ENCODE results near the gene TLE3. TPM values are rescaled to one million over a fixed set of nuclear protein-coding genes. Genes with fewer than 3 reads are reported as not detected.

The TLE3 gene
- polyA plus RNA-seq, 2 of the 4 experiments (the other 2 are of a cell fraction), result 4.6 to 5.3 TPM

- no peaks in the 10 kb centered on the region for H3K9me3 ChIP-seq
- TF ChIP-seq EHMT2 (IDR thresholded peaks at IDR 0.05; ENCODE audit: low read depth) (no peak), ZNF302 (CRISPR knock-in tag; IDR thresholded peaks at IDR 0.05) (no peak), RFX5 (IDR thresholded peaks at IDR 0.05) (no peak), CBX2 (IDR thresholded peaks at IDR 0.05; ENCODE audit: borderline replicate concordance, low read depth) (no peak), PBX3 (IDR thresholded peaks at IDR 0.05) (no peak), RNF2 (IDR thresholded peaks at IDR 0.05; ENCODE audit: borderline replicate concordance, low read depth) (no peak), MYC (IDR thresholded peaks at IDR 0.05; ENCODE audit: borderline replicate concordance, low read length) (no peak), HDAC2 (IDR thresholded peaks at IDR 0.05) (no peak), POLR2A (IDR thresholded peaks at IDR 0.05; ENCODE audit: low read length) (no peak), HOXA7 (CRISPR knock-in tag; IDR thresholded peaks at IDR 0.05) (no peak), CHD4 (IDR thresholded peaks at IDR 0.05; ENCODE audit: borderline replicate concordance) (no peak), USF2 (IDR thresholded peaks at IDR 0.05) (no peak), MAZ (IDR thresholded peaks at IDR 0.05; ENCODE audit: borderline replicate concordance, low read depth, low read length) (no peak)
- CTCF ChIA-PET, result interaction anchor here (0.6 to 8.6 kb wide), 17 partner anchors 10 to 625 kb away, joined by 3 to 59 read pairs (median 4); no protein-coding TSS in a partner anchor
- peak overlapping the region; percentile 99 for H3K4me2 ChIP-seq
- 5% methylated on average over 15 of the region's 17 CpGs for WGBS (ENCODE audit: missing lambda C conversion rate)
- peak overlapping the region; percentile 52 to 77 for H3K27ac ChIP-seq
- H3K4me3 ChIP-seq, result peak overlapping the region; percentile 31
- ATAC-seq, result no peak
- POLR2A ChIA-PET, result interaction anchor here (0.6 to 1.4 kb wide), 10 partner anchors 10 to 506 kb away, joined by 3 to 10 read pairs (median 4); no protein-coding TSS in a partner anchor
- peak in 1 of 2 experiments; percentile 33 for DNase-seq (ENCODE audit: low read depth in 1 of 2, low spot score in 1 of 2)
- no peak for FAIRE-seq
- H3K4me1 ChIP-seq, result peaks cover 46% of the 10 kb centered on the region
Observed at GRCh38 chr15:70099967-70100473, 2.3 kb upstream of the TLE3 start.

GRCh38 chr15:70099167-70099966 is 1.6 kb upstream of the TLE3 start:
- WGBS (ENCODE audit: missing lambda C conversion rate), result 2% methylated on average over 55 of the region's 69 CpGs
- Histone ChIP-seq H3K27ac (peak overlapping the region; percentile 87 to 91), H3K4me1 (peaks cover 46% of the 10 kb centered on the region), H3K4me2 (peak overlapping the region; percentile 99), H3K4me3 (peak overlapping the region; percentile 55), H3K9me3 (no peaks in the 10 kb centered on the region)
- ChIA-PET POLR2A (interaction anchor here (0.6 to 2.4 kb wide), 13 partner anchors 11 to 637 kb away, joined by 3 to 12 read pairs (median 4); no protein-coding TSS in a partner anchor), CTCF (interaction anchor here (0.6 to 8.6 kb wide), 19 partner anchors 11 to 624 kb away, joined by 3 to 59 read pairs (median 5); no protein-coding TSS in a partner anchor)
- DNase-seq (ENCODE audit: low read depth in 1 of 2, low spot score in 1 of 2) (peak; percentile 100), ATAC-seq (peak; percentile 53 to 70; a peak in 5 of 6 replicates), FAIRE-seq (peak; percentile 95)
- TF ChIP-seq ATOH8 (CRISPR knock-in tag; IDR thresholded peaks at IDR 0.05; ENCODE audit: low read depth), result no peak
- no peak for TF ChIP-seq FOSL2 (IDR thresholded peaks at IDR 0.05)
- no peak for TF ChIP-seq FOSL2 (CRISPR knock-in tag; IDR thresholded peaks at IDR 0.05)
- TF ChIP-seq RARB (CRISPR knock-in tag; IDR thresholded peaks at IDR 0.05), result no peak
- peak; percentile 47 for TF ChIP-seq GATA3 (IDR thresholded peaks at IDR 0.05; ENCODE audit: borderline replicate concordance)
- no peak for TF ChIP-seq HES2 (IDR thresholded peaks at IDR 0.05)
- TF ChIP-seq NPAS2 (CRISPR knock-in tag; IDR thresholded peaks at IDR 0.05; ENCODE audit: borderline replicate concordance), result peak; percentile 77
- no peak for TF ChIP-seq MAFK (IDR thresholded peaks at IDR 0.05; ENCODE audit: partially characterized antibody)
- no peak for TF ChIP-seq MAZ (IDR thresholded peaks at IDR 0.05; ENCODE audit: borderline replicate concordance, low read depth, low read length)
- TF ChIP-seq EHF (CRISPR knock-in tag; IDR thresholded peaks at IDR 0.05), result no peak
- TF ChIP-seq RNF2 (IDR thresholded peaks at IDR 0.05; ENCODE audit: borderline replicate concordance, low read depth), result 0 out of 2 replicates have a peak, but pooled peaks have one; percentile 21
- TF ChIP-seq PBX3 (IDR thresholded peaks at IDR 0.05), result peak; percentile 100
- no peak for TF ChIP-seq CBX8 (IDR thresholded peaks at IDR 0.05)
- peak; percentile 90 for TF ChIP-seq BCL3 (IDR thresholded peaks at IDR 0.05)
- TF ChIP-seq HOXB13 (CRISPR knock-in tag; IDR thresholded peaks at IDR 0.05; ENCODE audit: low read depth), result no peak
- no peak for TF ChIP-seq RCOR1 (IDR thresholded peaks at IDR 0.05; ENCODE audit: low read depth, low read length)
- no peak for TF ChIP-seq POLR2AphosphoS2 (conservative IDR thresholded peaks at IDR 0.05; ENCODE audit: low read length)
- TF ChIP-seq HEYL (CRISPR knock-in tag; IDR thresholded peaks at IDR 0.05), result no peak
- no peak for TF ChIP-seq ZSCAN20 (CRISPR knock-in tag; IDR thresholded peaks at IDR 0.05)
- TF ChIP-seq JUNB (IDR thresholded peaks at IDR 0.05), result no peak
- no peak; a peak in 1 of 5 replicates for TF ChIP-seq RAD21 (conservative IDR thresholded peaks at IDR 0.05 in 1 of 2, IDR thresholded peaks at IDR 0.05 in 1 of 2)
- TF ChIP-seq SREBF2 (IDR thresholded peaks at IDR 0.05), result no peak

Measured in A549 (cell line).